HEK293T (cell line): ENCODE results near the gene HDAC10.

Source experiments
- CTCF ChIA-PET: fragments of 350-600 bp; formaldehyde crosslinking; extraction: SDS; loops from one replicate; lab custom pipeline; 2021; ENCODE audit warnings: antibody characterized with exemption, inconsistent platforms; lab: Yijun Ruan, JAX
- POLR2A ChIA-PET: fragments of 350-600 bp; formaldehyde crosslinking; extraction: SDS; loops from one replicate; lab custom pipeline; 2020; ENCODE audit warnings: antibody characterized with exemption, inconsistent platforms; lab: Yijun Ruan, JAX
- DNase-seq: peaks from one replicate; pipeline ENCODE4 v3.0.0; 2012; ENCODE audit warnings: mixed read lengths; ENCODE audit errors: extremely low spot score
- ARNT ChIP-seq: fragments of 450-650 bp; IDR thresholded peaks from 2 replicates; pipeline ENCODE4 v1.6.1; 2017; ENCODE audit warnings: mild to moderate bottlenecking
- BHLHE40 ChIP-seq: fragments of 450-650 bp; IDR thresholded peaks from 2 replicates; pipeline ENCODE4 v1.6.1; 2016; ENCODE audit warnings: mild to moderate bottlenecking, moderate library complexity, borderline replicate concordance
- CTBP1 ChIP-seq: fragments of 450-650 bp; IDR thresholded peaks from 2 replicates; pipeline ENCODE4 v1.6.1; 2016; ENCODE audit warnings: borderline replicate concordance
- ELF4 ChIP-seq: fragments of 450-650 bp; IDR thresholded peaks from 2 replicates; pipeline ENCODE4 v1.6.1; 2017; ENCODE audit warnings: antibody characterized with exemption
- FOXA1 ChIP-seq: fragments of 450-650 bp; IDR thresholded peaks from 2 replicates; pipeline ENCODE4 v1.6.1; 2016; ENCODE audit warnings: mild to moderate bottlenecking
- FOXK2 ChIP-seq: fragments of 450-650 bp; IDR thresholded peaks from 2 replicates; pipeline ENCODE4 v1.6.1; 2016; ENCODE audit warnings: mild to moderate bottlenecking
- FOXM1 ChIP-seq: fragments of 450-650 bp; IDR thresholded peaks from 2 replicates; pipeline ENCODE4 v1.6.1; 2017; ENCODE audit warnings: mild to moderate bottlenecking, borderline replicate concordance
- HDGF ChIP-seq: fragments of 450-650 bp; IDR thresholded peaks from 2 replicates; pipeline ENCODE4 v1.6.1; 2017; ENCODE audit warnings: antibody characterized with exemption, borderline replicate concordance
- L3MBTL2 ChIP-seq: fragments of 450-650 bp; conservative IDR thresholded peaks from 2 replicates; pipeline ENCODE4 v1.6.1; 2016; ENCODE audit warnings: mild to moderate bottlenecking
- LEF1 ChIP-seq: fragments of 450-650 bp; IDR thresholded peaks from 2 replicates; pipeline ENCODE4 v1.6.1; 2017; ENCODE audit warnings: mild to moderate bottlenecking, borderline replicate concordance
- NFRKB ChIP-seq: fragments of 450-650 bp; IDR thresholded peaks from 2 replicates; pipeline ENCODE4 v1.6.1; 2016; ENCODE audit warnings: mild to moderate bottlenecking, moderate library complexity
- SP1 ChIP-seq: fragments of 450-650 bp; IDR thresholded peaks from 2 replicates; pipeline ENCODE4 v1.6.1; 2017
- SUZ12 ChIP-seq: fragments of 450-650 bp; IDR thresholded peaks from 2 replicates; pipeline ENCODE4 v1.6.1; 2016; ENCODE audit warnings: mild to moderate bottlenecking
- TARDBP ChIP-seq: fragments of 450-650 bp; IDR thresholded peaks from 2 replicates; pipeline ENCODE4 v1.6.1; 2016
- ZNF384 ChIP-seq: fragments of 450-650 bp; IDR thresholded peaks from 2 replicates; pipeline ENCODE4 v1.6.1; 2016
- TF ChIP-seq, protein P1 (sequence below): fragments of 450-650 bp; IDR thresholded peaks from 2 replicates; pipeline ENCODE4 v1.6.1; 2016

Gene HDAC10

DNA sequence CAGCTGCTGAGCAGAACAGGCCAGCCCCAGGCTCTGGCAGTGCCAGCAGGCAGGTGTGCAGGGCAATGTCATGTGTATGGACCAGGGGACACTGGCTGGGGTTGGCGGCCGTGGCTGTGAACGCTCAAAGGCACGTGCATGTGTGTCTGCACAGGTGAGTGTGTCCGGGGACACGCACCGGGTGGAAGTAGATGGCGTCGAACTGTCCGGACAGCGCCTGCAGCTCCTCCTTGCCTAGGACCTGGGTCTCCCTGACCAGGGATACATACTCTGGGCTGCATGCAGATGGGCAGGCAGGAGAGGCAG is 863 bp downstream of the HDAC10 start:
- ChIA-PET POLR2A (interaction anchor here (0.6 to 1.9 kb wide), 2 partner anchors 11 to 481 kb away, joined by 3 to 13 read pairs; partner anchors contain the start of gene MAPK12), CTCF (interaction anchor here (1.3 kb wide), 1 partner anchor 14 kb away, joined by 3 read pairs; no protein-coding TSS in a partner anchor)
- TF ChIP-seq TARDBP (no peak), L3MBTL2 (no peak), NFRKB (no peak), FOXM1 (no peak), SUZ12 (no peak), FOXA1 (no peak), HDGF (no peak), SP1 (no peak), CTBP1 (no peak), ARNT (no peak), LEF1 (no peak), ELF4 (no peak), BHLHE40 (no peak), ZNF384 (no peak), FOXK2 (no peak)
- TF ChIP-seq, protein P1, sequence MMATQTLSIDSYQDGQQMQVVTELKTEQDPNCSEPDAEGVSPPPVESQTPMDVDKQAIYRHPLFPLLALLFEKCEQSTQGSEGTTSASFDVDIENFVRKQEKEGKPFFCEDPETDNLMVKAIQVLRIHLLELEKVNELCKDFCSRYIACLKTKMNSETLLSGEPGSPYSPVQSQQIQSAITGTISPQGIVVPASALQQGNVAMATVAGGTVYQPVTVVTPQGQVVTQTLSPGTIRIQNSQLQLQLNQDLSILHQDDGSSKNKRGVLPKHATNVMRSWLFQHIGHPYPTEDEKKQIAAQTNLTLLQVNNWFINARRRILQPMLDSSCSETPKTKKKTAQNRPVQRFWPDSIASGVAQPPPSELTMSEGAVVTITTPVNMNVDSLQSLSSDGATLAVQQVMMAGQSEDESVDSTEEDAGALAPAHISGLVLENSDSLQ, result no peak
- DNase-seq, result no peak

DNA sequence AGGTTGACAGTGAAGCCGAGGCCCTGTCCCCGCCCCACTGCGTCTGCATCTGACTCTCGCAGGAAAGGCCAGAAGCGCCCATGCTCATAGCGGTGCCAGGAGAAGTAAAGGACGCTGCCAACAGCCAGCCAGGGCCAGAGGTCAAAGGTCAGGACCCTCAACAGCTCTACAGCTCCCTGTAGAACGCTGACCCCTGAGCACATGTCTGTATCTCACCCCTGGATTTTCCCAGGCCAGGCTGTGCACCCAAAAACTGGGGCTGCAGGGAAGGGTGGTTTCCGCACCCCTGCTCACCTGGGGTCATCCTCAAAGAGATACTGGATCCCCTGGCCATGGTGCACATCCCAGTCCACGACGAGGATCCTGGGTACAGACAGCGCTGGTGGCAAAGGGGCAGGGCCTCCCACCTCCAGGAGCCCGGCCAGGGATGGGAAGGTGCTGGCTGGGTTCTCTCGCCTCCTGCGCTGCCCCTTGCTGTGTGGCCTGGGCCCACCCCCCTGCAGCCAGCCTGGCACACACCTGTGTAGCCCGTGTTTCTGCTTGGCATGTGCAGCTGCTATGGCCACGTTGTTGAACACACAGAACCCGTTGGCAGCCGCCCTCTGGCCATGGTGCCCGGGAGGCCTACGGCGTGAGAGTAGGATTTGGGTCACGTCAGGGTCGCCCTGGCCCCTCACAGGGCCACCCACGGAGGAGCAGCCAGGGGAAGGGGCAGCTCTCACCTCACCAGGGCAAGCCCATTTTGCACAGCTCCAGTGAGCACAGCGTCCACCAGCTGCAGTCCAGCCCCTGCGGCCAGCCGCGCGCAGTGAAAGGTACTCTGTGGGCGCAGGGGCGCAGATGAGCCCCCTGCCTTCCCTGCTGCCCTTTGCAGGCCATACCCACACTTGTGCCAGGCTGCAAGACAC is 1.5 kb downstream of the HDAC10 start:
- POLR2A ChIA-PET, result interaction anchor here (1.5 kb wide), 1 partner anchor 18 kb away, joined by 4 read pairs; no protein-coding TSS in a partner anchor
- DNase-seq, result no peak
- CTCF ChIA-PET, result no interaction called here
- TF ChIP-seq ZNF384 (no peak), ELF4 (no peak), L3MBTL2 (no peak), ARNT (no peak), FOXK2 (no peak), NFRKB (no peak), BHLHE40 (no peak), LEF1 (no peak), HDGF (no peak), FOXM1 (no peak), SP1 (no peak), SUZ12 (no peak), FOXA1 (no peak)
- TF ChIP-seq, protein P1, result no peak

DNA sequence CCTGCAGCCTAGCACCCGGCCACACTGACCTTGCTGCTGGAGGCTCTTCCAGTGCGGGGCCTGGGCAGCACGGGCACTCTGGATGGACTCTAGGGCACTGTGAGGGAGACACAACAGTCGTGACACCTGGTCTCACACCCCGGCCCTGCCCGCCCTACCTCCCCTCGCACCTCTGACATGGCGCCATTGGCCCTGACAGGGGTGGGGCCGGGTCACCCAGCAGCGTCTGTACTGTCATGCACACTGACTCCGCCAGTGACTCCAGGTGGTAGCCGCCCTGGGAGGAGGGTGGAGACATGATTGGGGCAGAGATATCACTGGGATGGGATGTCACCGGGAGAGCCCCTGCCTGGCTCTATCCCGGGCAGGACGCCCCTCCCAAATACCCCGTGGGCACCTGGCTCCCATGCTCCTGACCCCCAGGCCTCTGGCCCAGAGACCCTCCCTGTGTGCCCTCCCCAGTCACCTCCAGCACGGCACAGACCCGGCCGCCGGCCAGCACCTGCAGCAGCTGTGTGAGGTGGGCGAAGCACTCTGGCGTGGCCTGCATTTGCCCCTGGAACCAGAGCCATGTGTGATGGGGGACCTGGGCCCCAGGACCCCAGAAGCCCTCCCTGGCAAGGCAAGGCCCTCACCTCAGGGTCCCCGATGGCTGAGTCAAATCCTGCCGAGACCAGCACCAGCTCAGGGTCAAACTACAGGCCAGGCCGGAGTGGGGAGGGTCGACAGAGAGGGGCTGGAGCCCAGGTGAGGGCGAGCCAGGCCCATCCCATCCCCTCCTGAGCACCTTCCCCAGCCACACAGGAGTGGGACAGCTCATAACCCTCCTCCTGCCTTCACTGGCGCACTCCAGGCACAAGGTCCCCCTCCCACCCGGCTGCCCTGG is 2.6 kb downstream of the HDAC10 start:
- CTCF ChIA-PET, result no interaction called here
- TF ChIP-seq ARNT, result no peak
- no peak for TF ChIP-seq L3MBTL2
- TF ChIP-seq, protein P1, result no peak
- TF ChIP-seq BHLHE40, result no peak
- TF ChIP-seq NFRKB, result no peak
- no peak for TF ChIP-seq ZNF384
- TF ChIP-seq LEF1, result no peak
- TF ChIP-seq FOXA1, result no peak
- TF ChIP-seq TARDBP, result no peak
- TF ChIP-seq HDGF, result no peak
- TF ChIP-seq FOXK2, result no peak
- no peak for TF ChIP-seq ELF4
- TF ChIP-seq SUZ12, result no peak
- TF ChIP-seq SP1, result no peak
- TF ChIP-seq CTBP1, result no peak
- TF ChIP-seq FOXM1, result no peak
- no peak for DNase-seq
- POLR2A ChIA-PET, result interaction anchor here (1.5 kb wide), 1 partner anchor 19 kb away, joined by 4 read pairs; no protein-coding TSS in a partner anchor

DNA sequence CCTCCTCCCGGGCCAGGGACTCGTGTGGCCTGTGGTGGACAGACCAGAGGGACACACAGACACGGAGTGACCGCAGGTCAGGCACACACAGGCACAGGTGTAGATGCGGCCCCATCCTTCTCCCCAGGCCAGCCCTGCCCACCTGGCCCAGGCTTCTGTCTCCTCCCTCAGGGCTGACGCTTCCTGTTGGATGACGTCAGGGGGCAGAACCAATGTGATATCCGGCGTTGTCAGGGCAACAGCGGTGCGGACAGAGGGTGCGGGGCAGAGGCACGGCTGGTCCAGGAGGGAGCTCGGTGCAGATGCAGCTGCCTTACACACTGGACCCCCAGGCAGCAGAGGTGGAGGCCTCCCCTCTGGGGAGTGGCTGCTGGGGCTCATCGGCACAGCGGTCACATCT is 3.3 kb downstream of the HDAC10 start:
- TF ChIP-seq SP1, result no peak
- TF ChIP-seq FOXA1, result no peak
- no peak for TF ChIP-seq BHLHE40
- TF ChIP-seq TARDBP, result no peak
- no peak for TF ChIP-seq NFRKB
- no peak for TF ChIP-seq ELF4
- TF ChIP-seq ARNT, result no peak
- TF ChIP-seq ZNF384, result no peak
- no peak for TF ChIP-seq FOXK2
- no peak for TF ChIP-seq HDGF
- CTCF ChIA-PET, result no interaction called here
- no peak for DNase-seq
- POLR2A ChIA-PET, result interaction anchor here (1.5 kb wide), 1 partner anchor 20 kb away, joined by 4 read pairs; no protein-coding TSS in a partner anchor
